ENCODE measurements around the gene PSMD6.
A peak's percentile ranks its signal among the peaks of the same experiment; 100 is the strongest.

PSMD6 gene

DNA sequence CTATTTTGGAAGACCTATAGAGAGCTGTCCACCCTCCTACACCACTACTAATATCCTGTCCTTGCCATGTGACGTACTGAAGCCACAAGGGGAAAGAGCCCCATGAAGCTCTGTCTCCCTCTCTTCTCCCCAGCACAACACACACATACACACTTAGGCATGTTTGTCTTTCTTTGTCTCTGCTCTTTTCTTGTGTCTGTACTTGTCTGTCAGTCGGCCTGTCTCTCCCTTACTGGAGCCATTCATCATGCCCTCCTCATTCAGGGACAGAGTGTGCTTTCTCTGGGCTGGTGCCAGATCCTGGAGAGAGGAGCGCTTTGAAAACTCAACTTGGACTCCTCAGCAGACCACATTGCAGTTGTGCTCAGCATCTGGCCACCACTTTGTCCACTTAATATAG lies 47.6 kb downstream of the PSMD6 start:
- DNase-seq: no peak

DNA sequence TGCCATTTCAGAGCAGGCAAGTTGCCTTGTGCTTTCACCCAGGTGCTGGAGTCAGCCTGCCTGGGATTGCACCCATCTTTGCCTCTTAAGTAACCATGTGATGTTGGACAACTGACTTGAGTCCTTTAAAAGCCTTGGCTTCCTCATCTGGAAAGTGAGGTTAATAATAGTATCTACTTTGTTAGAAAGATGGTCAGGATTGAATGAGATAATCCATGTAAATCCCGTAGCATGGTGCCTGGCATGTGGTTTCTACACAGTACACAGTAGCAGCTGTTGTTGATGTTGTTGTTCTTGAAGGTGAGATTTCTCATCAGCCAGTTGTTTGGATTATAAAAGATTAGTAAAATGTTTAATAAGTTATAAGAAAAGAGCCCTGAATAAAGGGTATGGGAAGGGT lies 48.8 kb downstream of the PSMD6 start:
- DNase-seq: no peak

DNA sequence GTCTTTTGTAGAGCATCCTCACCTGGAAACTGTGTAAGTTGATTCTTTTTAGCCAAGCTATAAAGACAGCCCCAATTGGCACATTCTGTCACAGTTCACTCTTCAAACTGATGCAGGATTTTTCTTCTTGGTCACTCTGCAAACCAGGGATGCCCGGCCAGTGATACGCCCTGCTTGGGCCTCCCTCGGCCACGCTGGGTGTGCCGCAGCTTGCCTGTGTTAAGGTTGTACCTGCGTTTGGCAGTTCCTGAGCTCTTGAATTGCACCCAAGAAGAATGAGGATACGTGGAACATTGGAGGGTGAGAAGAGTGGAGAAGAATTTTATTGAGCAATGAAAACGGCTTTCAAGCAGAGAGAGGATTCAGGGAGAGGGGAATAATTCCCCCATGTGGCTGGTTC lies 49.9 kb downstream of the PSMD6 start:
- no peak for DNase-seq

DNA sequence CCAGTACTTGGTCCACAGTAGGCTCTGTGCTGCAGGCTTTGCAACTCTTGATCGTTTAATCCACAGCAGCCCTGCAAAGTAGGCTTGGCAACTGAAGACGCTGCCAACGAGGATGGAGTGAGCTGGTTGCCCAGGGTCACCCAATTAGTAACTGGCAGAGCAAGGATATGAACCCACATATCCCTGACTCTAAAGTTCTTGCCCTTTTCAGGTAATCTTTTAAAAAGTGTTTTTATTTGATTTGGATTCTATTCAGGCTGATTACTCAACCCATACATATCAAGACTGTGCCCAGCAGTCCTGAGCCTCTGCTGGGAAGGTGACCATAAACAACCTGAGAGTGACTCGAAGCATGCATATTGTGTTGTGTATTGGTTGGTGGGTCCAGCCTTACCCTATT lies 50.3 kb downstream of the PSMD6 start:
- DNase-seq: no peak

DNA sequence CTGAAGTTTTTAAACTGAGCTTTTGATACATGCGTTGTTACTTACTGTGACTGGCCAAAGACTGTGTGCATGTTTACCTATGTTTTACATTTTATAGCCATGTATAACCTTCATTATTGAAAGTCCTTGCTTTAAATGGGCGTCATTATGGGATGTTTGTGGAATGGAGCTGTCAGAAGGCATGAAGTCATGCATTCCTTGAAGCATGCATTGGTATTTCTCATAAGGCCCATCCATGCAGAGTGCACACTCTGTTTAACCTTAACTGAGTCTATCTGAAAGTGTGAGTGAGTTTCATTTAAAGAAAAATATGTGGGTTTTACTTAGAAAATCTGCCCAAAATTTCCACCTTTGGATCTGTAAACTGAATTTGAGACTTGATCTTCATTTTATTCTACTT lies 51.1 kb downstream of the PSMD6 start:
- no peak for DNase-seq

DNA sequence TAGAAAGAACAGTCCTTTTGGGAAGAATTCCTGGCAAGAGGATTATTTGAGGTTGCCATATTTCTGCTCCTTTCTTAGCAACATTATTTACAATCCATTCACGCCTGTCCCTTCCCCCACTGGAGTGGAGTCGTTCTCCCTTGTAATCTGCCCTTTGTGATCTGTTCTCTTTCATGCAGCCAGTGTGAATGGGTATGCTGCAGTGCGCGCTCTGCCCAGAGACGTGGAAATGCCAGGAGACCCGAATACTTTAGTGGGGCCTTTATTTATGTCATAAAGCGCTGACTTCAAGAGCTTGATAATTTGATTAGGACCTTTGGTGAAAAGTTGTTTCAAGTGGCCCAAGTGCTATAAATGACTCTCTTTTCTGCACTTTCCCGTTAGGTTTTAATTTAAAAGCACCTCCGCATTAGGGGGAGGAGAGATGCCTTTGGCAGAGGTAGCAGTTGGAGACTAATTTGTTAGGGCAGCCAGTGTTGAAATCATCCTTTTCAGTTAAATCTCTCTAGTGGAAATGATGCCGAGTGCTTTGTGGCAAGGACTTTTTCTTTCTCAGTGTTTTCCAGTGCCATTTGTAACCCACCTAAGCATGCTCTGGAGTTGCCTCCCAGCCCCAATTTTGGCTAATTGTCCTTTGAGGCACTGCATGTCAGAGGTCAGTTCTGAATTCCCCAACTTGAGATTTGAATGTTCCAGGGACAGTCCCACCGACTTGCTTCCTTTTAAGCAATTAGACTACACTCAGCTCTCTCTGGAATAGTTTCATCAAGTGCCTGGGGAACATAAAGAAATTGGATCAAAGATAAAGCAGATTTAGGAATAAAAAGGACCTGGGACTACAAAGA lies 52.4 kb downstream of the PSMD6 start:
- no peak for DNase-seq

DNA sequence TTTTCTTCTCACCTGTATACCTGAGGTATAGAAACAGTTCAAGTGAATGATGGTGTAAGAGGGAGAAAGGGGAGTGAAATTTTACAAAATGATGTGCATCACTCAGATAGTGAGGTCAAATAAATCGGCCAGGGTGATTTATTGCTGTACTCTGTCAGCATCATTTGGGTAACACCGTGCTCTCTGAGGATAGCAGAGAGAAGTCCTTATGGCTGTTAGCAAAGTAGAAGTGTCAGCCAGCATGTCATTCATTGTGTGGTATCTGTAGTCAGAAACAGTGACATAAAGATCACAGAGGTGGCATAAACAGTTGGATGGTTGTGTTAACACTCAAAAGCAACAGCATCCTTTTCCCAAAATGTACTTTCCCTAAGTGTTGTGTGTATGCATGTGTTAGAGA lies 53.4 kb downstream of the PSMD6 start:
- no peak for DNase-seq

DNA sequence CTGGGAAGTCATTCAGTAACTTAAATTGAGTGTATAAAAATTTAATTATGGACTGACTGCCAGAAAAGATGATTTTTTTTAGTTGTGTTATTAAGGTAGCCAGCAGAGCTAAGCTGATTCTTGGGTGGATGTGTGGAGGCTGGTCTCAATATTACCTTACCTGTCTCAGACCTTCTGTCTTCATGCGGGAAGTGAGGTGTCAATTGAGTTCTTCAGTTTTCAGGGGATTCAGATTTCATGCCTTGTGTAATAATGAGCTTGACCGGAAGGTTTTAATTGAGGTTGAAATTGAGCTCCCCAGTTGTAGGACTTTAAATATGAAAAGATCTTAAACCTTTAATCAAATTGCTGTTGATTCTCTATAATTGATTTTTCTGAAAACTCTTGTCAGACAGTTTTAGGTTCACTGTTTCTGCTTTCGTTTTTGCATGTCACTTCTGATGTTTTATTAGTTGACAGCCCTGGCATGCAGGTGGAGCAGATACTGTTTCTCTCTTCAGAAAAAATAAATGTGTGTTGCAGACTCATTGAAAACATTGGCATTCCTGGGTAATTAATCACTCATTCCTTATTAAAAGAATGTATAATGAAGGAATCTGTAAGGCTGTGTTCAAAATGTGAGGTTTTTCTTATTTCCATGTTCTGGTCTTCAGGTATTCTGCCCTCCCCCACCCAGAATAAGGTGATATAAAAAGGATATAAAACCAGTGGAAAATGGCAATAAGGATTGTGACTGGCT lies 54.5 kb downstream of the PSMD6 start:
- no peak for DNase-seq

DNA sequence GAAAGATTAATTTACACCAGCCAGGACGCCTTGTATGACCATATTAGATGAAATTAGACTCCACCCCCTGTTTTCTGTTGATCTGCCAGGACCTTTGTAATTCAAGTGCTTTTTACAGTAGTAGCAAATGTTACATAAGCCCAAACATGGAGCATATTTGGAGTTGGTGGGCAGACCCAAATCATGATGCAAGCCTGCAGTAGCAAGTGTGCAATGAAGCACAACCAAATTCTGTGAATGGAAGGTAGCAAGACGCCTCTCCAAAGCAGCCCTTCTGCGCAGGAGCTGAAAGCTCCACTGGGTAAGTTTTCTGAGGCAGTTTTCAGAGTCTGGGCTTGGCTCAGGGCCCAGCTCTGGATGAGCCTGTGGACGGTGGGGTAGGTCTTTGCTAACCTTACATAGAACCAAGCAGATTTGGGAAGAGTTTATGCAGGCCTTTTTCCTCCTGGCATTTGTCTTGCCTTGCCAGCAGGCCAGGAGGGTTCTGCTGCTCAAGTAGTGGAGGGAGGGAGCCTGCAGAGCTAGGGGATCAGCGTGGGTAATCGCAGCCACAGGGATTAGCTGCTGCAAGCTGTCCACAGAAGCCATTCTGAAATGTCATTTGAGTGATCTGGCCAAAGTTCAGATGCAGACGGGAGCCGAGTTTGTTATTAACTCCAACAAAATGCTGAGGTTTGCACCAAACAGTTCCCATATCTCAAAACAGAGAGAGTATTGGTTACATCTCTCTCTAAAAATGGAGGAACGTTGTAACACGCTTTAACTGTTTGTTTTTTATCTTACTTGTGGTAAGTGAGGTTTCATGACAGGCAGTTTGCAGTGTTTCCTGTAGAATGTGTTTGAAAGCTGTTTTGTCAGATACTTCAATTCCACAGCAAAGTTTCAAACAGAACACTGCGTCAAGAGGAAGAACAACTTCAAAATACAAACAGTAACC lies 55.4 kb downstream of the PSMD6 start:
- no peak for DNase-seq

DNA sequence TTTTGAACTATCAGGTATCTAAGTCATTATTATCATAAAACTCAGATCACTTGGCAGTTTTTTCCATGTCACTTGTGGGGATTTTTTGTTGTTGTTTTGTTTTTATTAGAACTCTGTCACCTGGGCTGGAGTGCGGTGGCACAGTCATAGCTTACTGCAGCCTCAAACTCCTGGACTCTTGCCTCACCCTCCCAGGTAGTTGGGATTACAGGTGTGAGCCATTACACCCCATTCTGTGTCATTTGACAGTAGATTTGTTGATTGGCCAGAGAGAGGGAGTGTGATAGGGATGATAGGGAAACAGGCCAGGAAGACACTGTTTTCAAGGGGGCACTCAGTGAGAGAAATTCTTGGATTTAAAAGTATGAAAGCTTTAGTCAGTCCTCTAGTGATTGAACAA lies 56.4 kb downstream of the PSMD6 start:
- DNase-seq: no peak

DNA sequence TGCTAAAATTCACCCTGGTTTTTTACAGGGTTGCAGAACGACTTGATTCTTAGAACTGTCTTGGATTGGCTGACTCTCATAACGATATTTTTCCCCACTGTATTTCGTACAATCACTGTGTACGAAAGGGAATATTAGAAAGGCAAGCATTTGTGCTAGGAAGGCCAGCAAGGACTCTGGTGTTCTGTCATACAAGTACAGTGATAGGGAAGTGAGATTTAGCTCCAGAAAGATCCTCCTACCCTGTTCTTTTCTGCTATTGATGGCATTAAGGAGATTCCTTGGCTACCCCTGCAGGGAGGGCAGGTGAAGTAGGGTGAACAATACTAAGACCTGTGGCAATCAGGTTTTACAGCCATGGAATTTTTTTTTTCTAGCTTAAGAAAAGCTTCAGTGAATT lies 57.3 kb downstream of the PSMD6 start:
- no peak for DNase-seq

DNA sequence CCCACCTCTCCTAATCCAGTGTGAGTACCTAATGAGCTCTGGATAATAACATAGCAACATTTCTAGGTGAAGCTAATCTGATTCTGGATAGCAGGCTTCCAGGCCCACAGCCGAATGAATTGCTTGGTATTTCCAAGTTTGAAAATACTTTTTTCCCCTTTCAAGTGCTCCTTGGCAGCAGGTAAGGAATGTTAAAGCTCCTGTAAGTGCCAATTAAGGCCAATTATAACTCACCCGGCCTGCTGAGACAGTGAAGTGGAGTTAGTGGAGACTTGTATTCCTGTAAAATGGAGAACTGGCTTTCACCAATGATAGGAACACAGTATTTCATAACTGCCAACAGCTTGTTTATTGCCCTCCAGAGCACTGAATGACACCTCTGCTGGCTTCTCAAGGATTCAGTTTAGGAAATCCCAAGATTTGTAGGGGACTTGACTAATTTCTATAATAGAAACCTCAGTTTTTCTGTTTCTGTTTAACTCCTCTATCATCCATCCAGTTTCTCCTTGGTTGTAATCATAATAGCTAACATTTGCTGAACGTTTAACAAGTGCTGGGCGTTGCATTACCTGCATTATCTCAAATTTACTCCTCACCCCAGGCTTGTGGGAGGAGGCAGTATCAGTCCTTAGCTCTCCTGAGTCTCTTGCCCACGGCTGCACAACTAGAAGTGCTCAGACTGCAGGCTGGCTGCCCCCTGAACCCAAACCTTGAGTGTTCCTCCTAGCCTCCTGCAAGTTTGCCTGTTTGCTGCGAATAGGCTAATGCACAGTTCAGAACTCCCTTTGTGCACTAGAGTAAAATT lies 58.4 kb downstream of the PSMD6 start:
- no peak for DNase-seq

DNA sequence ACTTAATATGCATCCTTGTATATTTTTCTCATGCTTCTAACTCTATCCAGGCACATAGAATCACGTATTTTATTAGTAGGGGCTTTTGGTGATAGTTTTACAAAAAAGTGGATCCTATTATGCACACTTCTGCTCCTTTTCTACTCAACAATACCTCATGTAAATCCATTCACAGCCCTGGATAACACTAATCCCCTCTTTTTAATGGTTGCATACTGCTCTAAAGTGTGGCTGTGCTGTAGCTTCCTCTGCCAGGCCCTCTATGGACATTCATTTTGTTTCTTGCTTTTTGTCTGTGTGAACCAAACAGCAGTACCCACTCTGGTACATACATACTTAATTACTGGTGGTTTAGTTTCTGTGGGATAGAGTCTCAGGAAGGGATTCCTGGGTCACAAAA lies 59.8 kb downstream of the PSMD6 start:
- no peak for DNase-seq

DNA sequence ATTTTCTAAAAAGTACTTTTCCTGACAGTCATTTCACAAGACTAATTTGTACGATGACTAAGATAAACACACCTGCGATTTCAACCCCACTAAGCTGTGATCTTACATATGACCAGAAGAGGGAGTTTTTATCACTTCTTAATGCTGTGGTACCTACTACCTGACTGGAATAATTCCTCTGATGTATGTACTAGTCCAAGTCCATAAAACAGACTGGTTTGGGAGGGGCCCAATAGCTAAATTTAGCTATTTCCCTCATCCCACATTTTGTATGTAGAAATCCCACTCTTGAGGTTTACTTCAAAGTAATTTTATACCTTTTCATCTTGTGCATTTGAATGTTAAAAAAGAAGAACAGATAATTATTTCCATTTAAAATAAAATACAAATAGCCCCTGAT lies 61.4 kb downstream of the PSMD6 start:
- DNase-seq: peak; percentile 62
